ENCODE data around the gene CPED1.

The CPED1 gene

GRCh38 chr7:121279822-121280221 lies 291.3 kb downstream of the CPED1 start:
- no peak overlapping the region for H3K4me3 ChIP-seq (ENCODE audit: severe bottlenecking)
- H3K27me3 ChIP-seq (ENCODE audit: insufficient read depth, poor library complexity, severe bottlenecking): peaks cover 3% of the 10 kb centered on the region
- no peak overlapping the region for H3K27ac ChIP-seq (ENCODE audit: poor library complexity, severe bottlenecking)
- H3K4me1 ChIP-seq (ENCODE audit: insufficient read depth, poor library complexity, severe bottlenecking): no peaks in the 10 kb centered on the region
- no peaks in the 10 kb centered on the region for H3K36me3 ChIP-seq (ENCODE audit: low read depth)
- no peaks in the 10 kb centered on the region for H3K9me3 ChIP-seq (ENCODE audit: severe bottlenecking)
- DNase-seq (ENCODE audit: low spot score) (no peak), ATAC-seq (ENCODE audit: low read depth) (no peak)
- TF ChIP-seq, protein P1, sequence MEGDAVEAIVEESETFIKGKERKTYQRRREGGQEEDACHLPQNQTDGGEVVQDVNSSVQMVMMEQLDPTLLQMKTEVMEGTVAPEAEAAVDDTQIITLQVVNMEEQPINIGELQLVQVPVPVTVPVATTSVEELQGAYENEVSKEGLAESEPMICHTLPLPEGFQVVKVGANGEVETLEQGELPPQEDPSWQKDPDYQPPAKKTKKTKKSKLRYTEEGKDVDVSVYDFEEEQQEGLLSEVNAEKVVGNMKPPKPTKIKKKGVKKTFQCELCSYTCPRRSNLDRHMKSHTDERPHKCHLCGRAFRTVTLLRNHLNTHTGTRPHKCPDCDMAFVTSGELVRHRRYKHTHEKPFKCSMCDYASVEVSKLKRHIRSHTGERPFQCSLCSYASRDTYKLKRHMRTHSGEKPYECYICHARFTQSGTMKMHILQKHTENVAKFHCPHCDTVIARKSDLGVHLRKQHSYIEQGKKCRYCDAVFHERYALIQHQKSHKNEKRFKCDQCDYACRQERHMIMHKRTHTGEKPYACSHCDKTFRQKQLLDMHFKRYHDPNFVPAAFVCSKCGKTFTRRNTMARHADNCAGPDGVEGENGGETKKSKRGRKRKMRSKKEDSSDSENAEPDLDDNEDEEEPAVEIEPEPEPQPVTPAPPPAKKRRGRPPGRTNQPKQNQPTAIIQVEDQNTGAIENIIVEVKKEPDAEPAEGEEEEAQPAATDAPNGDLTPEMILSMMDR (IDR thresholded peaks at IDR 0.05; ENCODE audit: poor library complexity, severe bottlenecking): no peak

DNA sequence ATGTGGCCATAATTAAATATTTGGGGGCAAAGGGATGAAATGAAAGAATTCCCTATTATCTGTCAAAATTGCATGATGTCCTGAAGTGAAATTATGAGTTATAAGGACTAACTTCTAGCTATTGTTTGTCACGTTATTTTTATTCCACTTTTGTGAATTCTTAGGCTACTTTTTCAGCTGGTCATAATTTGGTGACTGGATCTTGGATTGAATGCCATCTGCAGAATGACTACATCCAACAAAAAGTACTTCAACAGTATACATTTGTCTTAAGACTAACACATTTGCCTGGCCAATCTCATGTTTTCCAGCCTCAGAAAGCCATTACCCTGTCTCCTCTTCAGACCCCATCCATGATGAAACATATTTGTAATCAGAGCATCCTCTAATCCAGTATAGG lies 292.1 kb downstream of the CPED1 start:
- Histone ChIP-seq H3K27me3 (ENCODE audit: insufficient read depth, poor library complexity, severe bottlenecking) (peaks cover 3% of the 10 kb centered on the region), H3K36me3 (ENCODE audit: low read depth) (no peaks in the 10 kb centered on the region), H3K4me1 (ENCODE audit: insufficient read depth, poor library complexity, severe bottlenecking) (no peaks in the 10 kb centered on the region), H3K27ac (ENCODE audit: poor library complexity, severe bottlenecking) (no peak overlapping the region), H3K9me3 (ENCODE audit: severe bottlenecking) (no peaks in the 10 kb centered on the region), H3K4me3 (ENCODE audit: severe bottlenecking) (no peak overlapping the region)
- ATAC-seq (ENCODE audit: low read depth) (no peak), DNase-seq (ENCODE audit: low spot score) (no peak)
- TF ChIP-seq, protein P1 (IDR thresholded peaks at IDR 0.05; ENCODE audit: poor library complexity, severe bottlenecking): no peak

- Histone ChIP-seq H3K27me3 (ENCODE audit: insufficient read depth, poor library complexity, severe bottlenecking) (no peaks in the 10 kb centered on the region), H3K4me1 (ENCODE audit: insufficient read depth, poor library complexity, severe bottlenecking) (no peaks in the 10 kb centered on the region), H3K27ac (ENCODE audit: poor library complexity, severe bottlenecking) (no peak overlapping the region), H3K4me3 (ENCODE audit: severe bottlenecking) (no peak overlapping the region), H3K36me3 (ENCODE audit: low read depth) (no peaks in the 10 kb centered on the region), H3K9me3 (ENCODE audit: severe bottlenecking) (no peaks in the 10 kb centered on the region)
- TF ChIP-seq, protein P1 (IDR thresholded peaks at IDR 0.05; ENCODE audit: poor library complexity, severe bottlenecking): no peak
- DNase-seq (ENCODE audit: low spot score) (no peak), ATAC-seq (ENCODE audit: low read depth) (no peak)
Measured at GRCh38 chr7:121282129-121282528, 293.6 kb downstream of the CPED1 start.

DNA sequence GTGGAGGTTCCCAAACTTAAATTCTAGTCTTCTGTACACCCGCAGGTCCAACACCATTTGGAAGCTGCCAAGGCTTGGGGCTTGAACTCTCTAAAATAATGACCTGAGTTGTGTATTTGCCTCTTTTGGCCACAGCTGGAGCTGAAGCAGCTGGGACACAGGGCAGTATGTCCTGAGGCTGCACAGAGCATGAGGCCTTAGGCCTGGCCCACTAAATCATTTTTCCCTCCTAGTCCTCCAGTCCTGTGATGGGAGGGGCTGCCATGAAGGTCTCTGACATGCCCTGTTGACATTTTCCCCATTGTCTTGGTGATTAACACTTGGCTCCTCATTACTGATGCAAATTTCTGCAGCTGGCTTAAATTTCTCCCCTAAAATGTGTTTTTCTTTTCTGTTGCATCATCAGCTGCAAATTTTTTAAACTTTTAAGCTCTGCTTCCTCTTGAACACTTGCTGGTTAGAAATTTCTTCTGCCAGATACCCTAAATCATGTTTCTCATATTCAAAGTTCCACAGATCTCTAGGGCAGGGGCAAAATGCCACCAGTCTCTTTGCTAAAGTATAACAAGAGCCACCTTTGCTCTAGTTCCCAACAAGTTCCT lies 296.7 kb downstream of the CPED1 start:
- H3K27me3 ChIP-seq (ENCODE audit: insufficient read depth, poor library complexity, severe bottlenecking): no peaks in the 10 kb centered on the region
- ATAC-seq (ENCODE audit: low read depth): no peak
- H3K4me1 ChIP-seq (ENCODE audit: insufficient read depth, poor library complexity, severe bottlenecking): no peaks in the 10 kb centered on the region
- TF ChIP-seq, protein P1 (IDR thresholded peaks at IDR 0.05; ENCODE audit: poor library complexity, severe bottlenecking): no peak
- peaks cover 4% of the 10 kb centered on the region for H3K9me3 ChIP-seq (ENCODE audit: severe bottlenecking)
- DNase-seq (ENCODE audit: low spot score): no peak
- no peaks in the 10 kb centered on the region for H3K36me3 ChIP-seq (ENCODE audit: low read depth)
- no peak overlapping the region for H3K4me3 ChIP-seq (ENCODE audit: severe bottlenecking)
- no peak overlapping the region for H3K27ac ChIP-seq (ENCODE audit: poor library complexity, severe bottlenecking)

DNA sequence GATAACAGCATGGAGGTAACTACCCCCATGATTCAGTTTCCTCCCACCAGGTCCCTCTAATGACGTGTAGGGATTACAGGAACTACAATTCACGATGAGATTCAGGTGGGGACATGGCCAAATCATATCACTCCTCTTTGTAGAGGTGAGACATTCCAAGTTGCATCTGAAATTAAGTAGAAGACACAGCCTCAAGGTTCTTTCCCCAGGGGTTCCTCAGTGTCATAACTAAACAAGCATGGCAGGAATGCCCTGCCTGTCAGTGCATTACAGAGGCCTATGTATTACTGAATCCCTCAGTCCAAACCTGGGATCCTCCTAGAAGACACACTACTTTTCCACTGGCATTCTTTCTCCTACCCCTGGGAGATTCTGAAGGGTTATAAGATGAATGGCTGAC lies 297.7 kb downstream of the CPED1 start:
- TF ChIP-seq, protein P1 (IDR thresholded peaks at IDR 0.05; ENCODE audit: poor library complexity, severe bottlenecking): no peak

More for the DNA sequence above, 297.7 kb downstream of the CPED1 start:
- Histone ChIP-seq H3K27ac (ENCODE audit: poor library complexity, severe bottlenecking) (no peak overlapping the region), H3K36me3 (ENCODE audit: low read depth) (no peaks in the 10 kb centered on the region), H3K27me3 (ENCODE audit: insufficient read depth, poor library complexity, severe bottlenecking) (no peaks in the 10 kb centered on the region), H3K4me3 (ENCODE audit: severe bottlenecking) (no peak overlapping the region), H3K4me1 (ENCODE audit: insufficient read depth, poor library complexity, severe bottlenecking) (no peaks in the 10 kb centered on the region), H3K9me3 (ENCODE audit: severe bottlenecking) (peaks cover 4% of the 10 kb centered on the region)
- no peak for ATAC-seq (ENCODE audit: low read depth)
- no peak for DNase-seq (ENCODE audit: low spot score)

Measured in RWPE2 (cell line).